Karpas-422 (cell line): Measurements from ENCODE around the gene PHGDH. TPM values are rescaled to one million over a fixed set of nuclear protein-coding genes. Genes with fewer than 3 reads are reported as not detected.

Experiments used
- DNase-seq: peaks from one replicate; pipeline ENCODE4 v3.0.0-alpha.2; 2015
- H2AFZ ChIP-seq: fragments of 200-600 bp; sonication (generic); 2 replicates; pipeline ENCODE4 v1.6.1; 2014; ENCODE audit warnings: antibody characterized with exemption, low read length, mixed read lengths
- H3K27ac ChIP-seq: fragments of 200-600 bp; sonication (generic); 2 replicates; pipeline ENCODE4 v1.5.1; 2014; ENCODE audit warnings: mild to moderate bottlenecking, low read length, moderate library complexity
- H3K27me3 ChIP-seq: fragments of 200-600 bp; sonication (generic); 2 replicates; pipeline ENCODE4 v1.6.1; 2014; ENCODE audit warnings: low read length, mixed read lengths
- H3K36me3 ChIP-seq: fragments of 200-600 bp; sonication (generic); 2 replicates; pipeline ENCODE4 v1.6.1; 2014; ENCODE audit warnings: low read length, mixed read lengths; ENCODE audit not compliant: insufficient read depth
- H3K4me1 ChIP-seq: fragments of 200-600 bp; sonication (generic); 2 replicates; pipeline ENCODE4 v1.6.1; 2014; ENCODE audit warnings: mild to moderate bottlenecking, low read length, mixed read lengths
- H3K4me2 ChIP-seq: fragments of 200-600 bp; sonication (generic); 2 replicates; pipeline ENCODE4 v1.6.1; 2014; ENCODE audit warnings: low read length, low read depth, mild to moderate bottlenecking; ENCODE audit not compliant: poor library complexity, severe bottlenecking
- H3K4me3 ChIP-seq: fragments of 200-600 bp; sonication (generic); 2 replicates; pipeline ENCODE4 v1.5.1; 2014; ENCODE audit warnings: mild to moderate bottlenecking, antibody characterized with exemption, low read length, mixed read lengths
- H3K79me2 ChIP-seq: fragments of 200-600 bp; sonication (generic); 2 replicates; pipeline ENCODE4 v1.6.1; 2014; ENCODE audit warnings: mild to moderate bottlenecking, low read length, mixed read lengths
- H3K9ac ChIP-seq: fragments of 200-600 bp; sonication (generic); 2 replicates; pipeline ENCODE4 v1.6.0; 2014; ENCODE audit warnings: low read length
- H3K9me2 ChIP-seq: fragments of 200-600 bp; sonication (generic), shearing (Covaris generic); replicated peaks from 2 replicates; pipeline ENCODE4 v1.6.0; 2014; ENCODE audit warnings: mild to moderate bottlenecking, low read length, moderate library complexity; ENCODE audit not compliant: insufficient read depth
- H3K9me3 ChIP-seq: fragments of 300-700, 200-600 bp; sonication (generic); 2 replicates; pipeline ENCODE4 v1.6.1; 2014; ENCODE audit warnings: low read length, mixed read lengths
- H4K20me1 ChIP-seq: fragments of 200-600 bp; sonication (generic); 2 replicates; pipeline ENCODE4 v1.6.1; 2014; ENCODE audit warnings: mild to moderate bottlenecking, antibody characterized with exemption, low read length, low read depth; ENCODE audit not compliant: insufficient read depth
- total RNA-seq: library from RNA; depleted of rRNA; stranded (reverse); fragments of >200 nt; shearing (Covaris generic); gene quantifications from 2 replicates; pipeline ENCODE4 v1.2.3, GENCODE V29; 2014; ENCODE audit warnings: low replicate concordance

Gene PHGDH
- total RNA-seq, 1 experiment from 2014 or later, result 16.3 TPM

- H2AFZ ChIP-seq, result no peak overlapping the region
- no peaks in the 10 kb centered on the region for H3K9me2 ChIP-seq
- H3K9me3 ChIP-seq, result no peaks in the 10 kb centered on the region
- no peak overlapping the region for H3K4me3 ChIP-seq
- no peak overlapping the region for H3K4me2 ChIP-seq
- H3K9ac ChIP-seq, result no peak overlapping the region
- H3K27ac ChIP-seq, result no peak overlapping the region
- H3K36me3 ChIP-seq, result no peaks in the 10 kb centered on the region
- H3K79me2 ChIP-seq, result no peaks in the 10 kb centered on the region
- H3K27me3 ChIP-seq, result no peaks in the 10 kb centered on the region
- H3K4me1 ChIP-seq, result no peaks in the 10 kb centered on the region
- H4K20me1 ChIP-seq, result no peaks in the 10 kb centered on the region
- no peak for DNase-seq
Observed at GRCh38 chr1:119778359-119778758, 66.6 kb downstream of the PHGDH start.

- no peak overlapping the region for H3K9ac ChIP-seq
- H3K9me3 ChIP-seq, result no peaks in the 10 kb centered on the region
- no peak overlapping the region for H3K27ac ChIP-seq
- DNase-seq, result no peak
- H3K36me3 ChIP-seq, result no peaks in the 10 kb centered on the region
- no peak overlapping the region for H3K4me2 ChIP-seq
- no peaks in the 10 kb centered on the region for H4K20me1 ChIP-seq
- no peaks in the 10 kb centered on the region for H3K4me1 ChIP-seq
- H3K9me2 ChIP-seq, result no peaks in the 10 kb centered on the region
- no peak overlapping the region for H2AFZ ChIP-seq
- H3K4me3 ChIP-seq, result no peak overlapping the region
- no peaks in the 10 kb centered on the region for H3K79me2 ChIP-seq
- no peaks in the 10 kb centered on the region for H3K27me3 ChIP-seq
Observed at GRCh38 chr1:119778886-119779560, 67.3 kb downstream of the PHGDH start.

- no peaks in the 10 kb centered on the region for H3K4me1 ChIP-seq
- no peak overlapping the region for H3K4me2 ChIP-seq
- no peaks in the 10 kb centered on the region for H3K27me3 ChIP-seq
- no peaks in the 10 kb centered on the region for H3K9me3 ChIP-seq
- H3K9me2 ChIP-seq, result no peaks in the 10 kb centered on the region
- H3K36me3 ChIP-seq, result no peaks in the 10 kb centered on the region
- no peak for DNase-seq
- H3K79me2 ChIP-seq, result no peaks in the 10 kb centered on the region
- no peak overlapping the region for H2AFZ ChIP-seq
- H3K4me3 ChIP-seq, result no peak overlapping the region
- no peak overlapping the region for H3K27ac ChIP-seq
- no peak overlapping the region for H3K9ac ChIP-seq
- H4K20me1 ChIP-seq, result no peaks in the 10 kb centered on the region
Observed at GRCh38 chr1:119779869-119780356, 68.2 kb downstream of the PHGDH start.

- no peak overlapping the region for H3K4me2 ChIP-seq
- H3K9me3 ChIP-seq, result no peaks in the 10 kb centered on the region
- DNase-seq, result no peak
- no peaks in the 10 kb centered on the region for H3K9me2 ChIP-seq
- H3K27ac ChIP-seq, result no peak overlapping the region
- H3K36me3 ChIP-seq, result no peaks in the 10 kb centered on the region
- no peak overlapping the region for H3K9ac ChIP-seq
- H4K20me1 ChIP-seq, result no peaks in the 10 kb centered on the region
- H3K27me3 ChIP-seq, result no peaks in the 10 kb centered on the region
- no peaks in the 10 kb centered on the region for H3K4me1 ChIP-seq
- H3K79me2 ChIP-seq, result no peaks in the 10 kb centered on the region
- no peak overlapping the region for H2AFZ ChIP-seq
- no peak overlapping the region for H3K4me3 ChIP-seq
Observed at GRCh38 chr1:119781434-119782210, 69.9 kb downstream of the PHGDH start.

- Histone ChIP-seq H3K79me2 (no peaks in the 10 kb centered on the region), H3K36me3 (no peaks in the 10 kb centered on the region), H3K27me3 (no peaks in the 10 kb centered on the region), H3K9ac (no peak overlapping the region), H2AFZ (no peak overlapping the region), H3K4me1 (no peaks in the 10 kb centered on the region), H3K27ac (no peak overlapping the region), H3K9me3 (no peaks in the 10 kb centered on the region), H3K4me2 (no peak overlapping the region), H3K9me2 (no peaks in the 10 kb centered on the region), H3K4me3 (no peak overlapping the region), H4K20me1 (no peaks in the 10 kb centered on the region)
- DNase-seq, result no peak
Observed at GRCh38 chr1:119782631-119783325, 71.0 kb downstream of the PHGDH start.

- Histone ChIP-seq H2AFZ (no peak overlapping the region), H3K9ac (no peak overlapping the region), H3K4me2 (no peak overlapping the region), H3K9me2 (no peaks in the 10 kb centered on the region), H3K4me1 (no peaks in the 10 kb centered on the region), H3K27me3 (no peaks in the 10 kb centered on the region), H3K36me3 (no peaks in the 10 kb centered on the region), H3K27ac (no peak overlapping the region), H3K79me2 (no peaks in the 10 kb centered on the region), H4K20me1 (no peaks in the 10 kb centered on the region), H3K9me3 (no peaks in the 10 kb centered on the region), H3K4me3 (no peak overlapping the region)
- no peak for DNase-seq
Observed at GRCh38 chr1:119783354-119784185, 71.8 kb downstream of the PHGDH start.

- Histone ChIP-seq H3K9me3 (no peaks in the 10 kb centered on the region), H3K4me1 (no peaks in the 10 kb centered on the region), H3K9me2 (no peaks in the 10 kb centered on the region), H3K4me3 (no peak overlapping the region), H3K79me2 (no peaks in the 10 kb centered on the region), H3K4me2 (no peak overlapping the region), H2AFZ (no peak overlapping the region), H3K9ac (no peak overlapping the region), H3K27ac (no peak overlapping the region), H3K27me3 (no peaks in the 10 kb centered on the region), H4K20me1 (no peaks in the 10 kb centered on the region), H3K36me3 (no peaks in the 10 kb centered on the region)
- no peak for DNase-seq
Observed at GRCh38 chr1:119784191-119784781, 72.6 kb downstream of the PHGDH start.
